ENCODE results near the gene COL15A1. TPM values are rescaled to one million over a fixed set of nuclear protein-coding genes. Genes with fewer than 3 reads are reported as not detected.

Gene COL15A1
- total RNA-seq, 3 donors from 2014 or later = 0.05 to 0.16 (median 0.10) TPM

DNA sequence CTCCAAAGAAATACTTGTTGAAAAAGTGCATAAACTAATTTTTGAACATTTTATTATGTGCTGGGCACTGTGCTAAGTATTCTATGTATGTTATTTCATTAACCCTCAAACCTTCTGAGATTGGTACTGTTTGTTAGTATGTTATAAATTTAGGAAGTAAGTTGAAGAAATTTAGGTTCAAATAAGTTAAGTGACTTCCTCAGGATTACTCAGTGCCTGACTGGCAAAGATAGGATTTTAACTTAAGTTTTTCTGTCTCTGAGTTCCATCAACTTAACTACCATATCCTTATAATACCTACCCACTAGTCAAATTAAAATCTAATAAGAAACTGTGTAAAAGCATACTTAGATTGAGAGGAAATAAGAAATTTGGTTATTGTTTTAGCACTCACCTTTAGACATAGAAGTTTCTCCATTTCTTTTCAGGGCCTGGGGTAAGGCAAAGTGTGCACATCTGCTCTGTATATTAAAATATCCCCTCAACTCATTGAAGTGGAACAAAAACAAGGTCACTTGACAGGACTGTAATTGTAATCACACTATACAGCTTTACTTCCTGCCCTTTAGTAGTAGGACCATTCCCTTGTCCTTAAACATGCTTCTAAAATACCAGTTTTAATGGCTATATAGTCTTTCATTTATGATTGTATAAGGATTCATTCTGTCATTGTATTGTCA, 176.4 kb downstream of the COL15A1 start:
- Mint-ChIP-seq H3K4me3 (no peak overlapping the region), H3K4me1 (ENCODE audit: low read depth) (peaks cover 88% of the 10 kb centered on the region), H3K36me3 (ENCODE audit: insufficient read depth) (peaks cover 4% of the 10 kb centered on the region), H3K27me3 (ENCODE audit: low read depth) (no peaks in the 10 kb centered on the region), H3K9me3 (no peaks in the 10 kb centered on the region)
- no peak for DNase-seq
- ATAC-seq = no peak

Other genes starting within 250 kb of the COL15A1 start
- gene GABBR2, start 235.0 kb upstream of the COL15A1 start, total RNA-seq = not detected
- gene ANKS6, start 147.4 kb upstream of the COL15A1 start, total RNA-seq = 10 to 100 TPM; 15.3 to 18.5 (median 16.3) TPM
- 1 to 10 TPM; 1.7 to 3.7 (median 3.5) TPM for gene GALNT12, start 136.2 kb upstream of the COL15A1 start, total RNA-seq
- 10 to 100 TPM; 14.6 to 19.6 (median 17.0) TPM for gene TGFBR1, start 161.2 kb downstream of the COL15A1 start, total RNA-seq